ENCODE data around the gene CMSS1.

The CMSS1 gene

GRCh38 chr3:100057716-100058575 is 240.3 kb downstream of the CMSS1 start:
- DNase-seq (ENCODE audit: low spot score) = peak; percentile 43

DNA sequence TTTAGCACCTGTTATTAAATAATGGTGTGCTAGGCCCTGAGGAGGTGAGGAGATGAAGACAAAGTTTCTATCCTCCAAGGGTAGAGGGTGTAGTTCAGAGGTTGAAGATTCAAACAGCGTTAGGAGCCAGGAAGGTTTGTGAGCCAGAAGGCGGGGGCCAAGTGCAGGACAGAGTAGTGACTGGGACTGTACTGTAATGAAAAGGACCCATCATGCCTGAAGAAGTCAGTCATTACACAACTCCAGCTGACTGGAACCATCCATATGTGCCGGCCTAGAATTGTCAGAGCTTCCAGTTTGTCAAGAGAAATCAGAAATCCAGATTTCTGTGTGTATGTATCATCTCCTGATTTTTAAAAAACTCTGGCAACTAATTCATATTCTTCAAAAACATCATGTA is 241.8 kb downstream of the CMSS1 start:
- DNase-seq (ENCODE audit: low spot score) = no peak

- no peak for DNase-seq (ENCODE audit: low spot score)
Observed at GRCh38 chr3:100060685-100061484, 243.2 kb downstream of the CMSS1 start.

DNA sequence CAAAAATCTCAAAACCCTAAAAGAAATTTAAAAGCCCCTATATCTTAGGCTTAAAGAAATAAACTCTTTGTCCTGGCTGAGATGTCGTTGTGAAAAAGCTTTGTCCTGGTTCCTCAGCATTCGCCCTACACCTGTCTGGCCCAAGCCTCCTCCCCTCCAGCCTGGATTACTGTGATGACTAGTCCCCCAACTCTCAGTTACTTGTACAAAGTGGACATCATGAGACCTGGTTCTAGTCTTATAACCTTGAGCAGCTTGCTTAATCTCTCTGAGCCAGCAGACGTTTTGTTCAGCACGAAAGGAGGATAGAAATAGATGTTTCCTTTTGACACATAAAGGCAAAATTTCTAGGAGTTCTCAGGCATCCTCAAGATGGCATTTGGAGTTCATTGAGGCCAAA is 245.0 kb downstream of the CMSS1 start:
- no peak for DNase-seq (ENCODE audit: low spot score)

GRCh38 chr3:100063929-100064461 is 246.3 kb downstream of the CMSS1 start:
- no peak for DNase-seq (ENCODE audit: low spot score)

GRCh38 chr3:100067589-100067988 is 249.9 kb downstream of the CMSS1 start:
- no peak for DNase-seq (ENCODE audit: low spot score)

- DNase-seq (ENCODE audit: low spot score) = peak; percentile 69
Observed at GRCh38 chr3:100068826-100069225, 251.2 kb downstream of the CMSS1 start.

GRCh38 chr3:100069472-100069871 is 251.8 kb downstream of the CMSS1 start:
- DNase-seq (ENCODE audit: low spot score) = no peak

GRCh38 chr3:100072326-100073048 is 254.8 kb downstream of the CMSS1 start:
- no peak for DNase-seq (ENCODE audit: low spot score)

DNA sequence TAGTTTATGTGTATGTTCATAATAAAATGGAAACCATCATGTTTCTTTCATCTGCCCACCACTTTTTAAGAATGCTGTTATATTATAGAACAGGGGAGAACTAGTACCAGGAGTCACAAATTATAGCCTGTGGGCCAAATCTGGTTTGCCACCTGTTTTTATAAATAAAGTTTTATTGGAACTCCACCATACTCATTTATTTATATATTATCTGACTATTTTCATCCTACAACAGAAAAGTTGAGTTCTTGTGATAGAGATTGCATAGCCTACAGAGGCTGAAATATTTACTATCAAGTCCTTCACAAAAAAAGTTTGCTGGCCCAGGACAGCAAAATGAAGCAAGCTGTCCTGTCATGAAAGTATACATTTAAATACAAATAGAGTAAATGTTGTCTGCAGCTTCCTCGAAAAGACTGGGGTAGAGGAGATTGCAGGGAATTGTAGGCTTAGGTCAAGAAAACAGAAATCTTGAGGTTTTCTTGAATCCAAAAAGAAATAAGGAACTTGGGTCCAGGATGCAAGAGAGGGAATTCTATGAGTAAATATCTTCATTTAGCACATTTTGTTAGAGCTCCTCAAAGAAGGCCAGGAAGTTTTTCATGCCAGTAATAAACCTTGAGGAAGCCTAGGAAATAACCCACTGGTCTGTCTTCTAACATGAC is 255.5 kb downstream of the CMSS1 start:
- DNase-seq (ENCODE audit: low spot score) = no peak

GRCh38 chr3:100073714-100074307 is 256.1 kb downstream of the CMSS1 start:
- DNase-seq (ENCODE audit: low spot score) = no peak

GRCh38 chr3:100075196-100075595 is 257.5 kb downstream of the CMSS1 start:
- DNase-seq (ENCODE audit: low spot score) = no peak

GRCh38 chr3:100075851-100076730 is 258.4 kb downstream of the CMSS1 start:
- DNase-seq (ENCODE audit: low spot score) = no peak

DNA sequence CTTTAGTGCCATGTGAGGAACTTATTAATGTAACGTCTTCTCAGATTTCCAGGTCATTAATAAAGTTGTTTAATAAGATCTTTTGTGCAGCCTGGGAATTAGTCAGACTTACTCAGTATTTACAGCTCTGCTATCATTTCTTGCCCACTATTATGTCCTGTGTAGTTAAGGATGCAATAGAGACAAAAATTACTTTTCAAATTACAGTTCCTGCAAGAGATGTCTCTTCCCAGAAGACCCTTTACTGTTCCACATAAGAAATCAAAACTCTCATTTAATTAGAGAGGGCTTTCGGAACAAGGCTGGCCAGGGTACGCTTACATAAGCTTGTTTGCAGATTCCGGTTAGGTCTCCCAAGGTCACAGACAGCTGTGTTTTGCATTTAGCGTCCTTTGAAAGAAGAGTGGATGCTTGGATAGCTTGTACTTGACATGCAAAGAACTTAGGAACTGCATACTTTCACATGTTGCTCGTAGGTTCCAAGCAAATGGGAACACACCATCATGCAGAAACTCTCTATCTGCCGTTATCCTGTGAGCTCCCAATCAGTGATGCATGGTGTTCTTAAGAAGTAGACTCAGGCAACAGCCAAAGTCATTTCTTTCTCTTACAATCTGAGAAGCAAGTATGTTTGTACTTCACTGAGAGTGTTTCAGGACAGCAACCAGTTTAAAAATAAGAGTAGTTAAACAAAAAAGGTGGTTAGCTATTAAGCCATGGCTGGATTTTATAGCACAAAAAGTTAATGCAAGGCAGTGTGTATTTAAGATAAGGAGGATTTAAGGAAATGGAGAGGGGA is 259.3 kb downstream of the CMSS1 start:
- DNase-seq (ENCODE audit: low spot score) = no peak

DNA sequence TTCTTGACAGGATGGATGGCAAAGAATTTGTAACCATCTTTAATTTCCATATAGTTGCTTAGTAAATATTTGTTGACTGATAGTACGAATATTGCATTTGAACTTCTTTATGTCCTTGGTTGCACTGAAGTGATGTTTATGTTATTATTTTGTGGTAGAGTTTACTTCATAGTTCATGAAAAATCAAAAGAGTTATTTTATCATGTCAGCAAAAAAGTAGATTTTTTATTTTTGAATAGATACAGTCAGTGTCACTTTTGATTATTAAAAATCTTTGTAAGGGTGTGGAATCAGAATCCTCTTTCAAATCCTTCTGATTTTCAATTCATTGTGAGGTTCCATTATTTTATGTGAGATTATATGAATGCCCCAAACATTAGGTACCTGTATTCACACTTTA is 261.7 kb downstream of the CMSS1 start:
- DNase-seq (ENCODE audit: low spot score) = no peak

DNA sequence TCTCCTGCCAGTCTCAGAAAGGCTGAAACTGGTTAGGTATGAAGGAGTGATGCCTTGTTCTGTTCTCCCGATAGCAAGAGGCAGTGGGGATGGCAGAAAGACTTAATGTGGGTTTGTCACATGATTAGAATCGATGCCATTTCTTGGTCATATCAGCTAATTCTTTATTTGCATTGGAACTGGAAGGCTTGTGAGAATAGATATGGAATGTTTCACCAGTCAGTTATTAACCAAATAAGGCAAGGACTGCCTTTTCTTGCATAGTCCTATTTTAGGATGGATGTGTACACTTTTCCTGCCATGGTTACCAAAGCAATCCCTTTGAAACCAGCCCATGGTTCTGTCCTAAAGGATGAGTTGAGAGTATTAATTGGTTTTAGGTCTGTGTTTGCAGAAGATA is 262.9 kb downstream of the CMSS1 start:
- no peak for DNase-seq (ENCODE audit: low spot score)

- no peak for DNase-seq (ENCODE audit: low spot score)
Observed at GRCh38 chr3:100081311-100081710, 263.6 kb downstream of the CMSS1 start.

GRCh38 chr3:100081986-100082692 is 264.5 kb downstream of the CMSS1 start:
- DNase-seq (ENCODE audit: low spot score) = no peak

DNA sequence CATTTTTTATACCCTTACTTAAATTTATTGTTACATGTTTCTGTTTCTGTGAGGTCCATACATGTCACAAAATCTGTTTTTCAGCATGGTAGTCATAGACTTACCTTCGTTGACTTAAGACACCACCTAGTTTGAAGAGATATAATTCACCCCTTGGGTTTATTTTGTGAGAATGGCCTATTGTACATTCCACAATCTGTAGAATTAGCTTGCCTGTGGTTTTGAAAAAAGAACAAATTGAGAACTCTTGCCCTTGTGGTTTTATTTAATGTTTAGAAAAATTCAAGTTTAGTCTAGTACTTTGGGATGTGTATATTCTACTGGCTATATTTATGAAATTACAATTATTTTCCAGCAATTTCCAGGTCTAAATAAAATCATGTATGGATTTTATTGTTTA is 265.1 kb downstream of the CMSS1 start:
- no peak for DNase-seq (ENCODE audit: low spot score)

All from HuH-7 (cell line).